Measurements from ENCODE around the gene ANKDD1B.
"Not testable (repeated sequence)": the region's sequence is repeated elsewhere in the genome, so short reads cannot be mapped to it uniquely, and the experiment has no call there.

Gene ANKDD1B

GRCh38 chr5:75601996-75602395 lies 9.3 kb upstream of the ANKDD1B start:
- H3K9me3 Mint-ChIP-seq: no peaks in the 10 kb centered on the region
- H3K27ac Mint-ChIP-seq (ENCODE audit: low read depth): no peak overlapping the region
- H3K27me3 Mint-ChIP-seq: no peaks in the 10 kb centered on the region
- peaks cover 4% of the 10 kb centered on the region for H3K36me3 Mint-ChIP-seq (ENCODE audit: insufficient read depth)
- H3K4me1 Mint-ChIP-seq: no peaks in the 10 kb centered on the region
- no peak overlapping the region for H3K4me3 Mint-ChIP-seq
- ATAC-seq (replicated peaks; ENCODE audit: extremely low read depth, poor library complexity, severe bottlenecking) (no peak), DNase-seq (ENCODE audit: low spot score in 2 of 2) (no peak)

- peaks cover 5% of the 10 kb centered on the region for H3K36me3 Mint-ChIP-seq (ENCODE audit: insufficient read depth)
Measured at GRCh38 chr5:75603371-75603770, 7.9 kb upstream of the ANKDD1B start.

GRCh38 chr5:75603821-75604220 lies 7.4 kb upstream of the ANKDD1B start:
- Mint-ChIP-seq H3K4me3 (no peak overlapping the region), H3K9me3 (no peaks in the 10 kb centered on the region), H3K4me1 (no peaks in the 10 kb centered on the region), H3K27ac (ENCODE audit: low read depth) (no peak overlapping the region), H3K27me3 (no peaks in the 10 kb centered on the region), H3K36me3 (ENCODE audit: insufficient read depth) (peaks cover 5% of the 10 kb centered on the region)
- DNase-seq (ENCODE audit: low spot score in 2 of 2) (no peak), ATAC-seq (replicated peaks; ENCODE audit: extremely low read depth, poor library complexity, severe bottlenecking) (no peak)

More at GRCh38 chr5:75603371-75603770, 7.9 kb upstream of the ANKDD1B start:
- ATAC-seq (replicated peaks; ENCODE audit: extremely low read depth, poor library complexity, severe bottlenecking) (no peak), DNase-seq (ENCODE audit: low spot score in 2 of 2) (no peak)
- Mint-ChIP-seq H3K27me3 (no peaks in the 10 kb centered on the region), H3K9me3 (no peaks in the 10 kb centered on the region), H3K27ac (ENCODE audit: low read depth) (no peak overlapping the region), H3K4me1 (no peaks in the 10 kb centered on the region), H3K4me3 (no peak overlapping the region)

GRCh38 chr5:75607341-75607740 lies 3.9 kb upstream of the ANKDD1B start:
- not testable (repeated sequence) for H3K4me1 Mint-ChIP-seq; H3K9me3 Mint-ChIP-seq; H3K27me3 Mint-ChIP-seq; H3K4me3 Mint-ChIP-seq; H3K36me3 Mint-ChIP-seq (ENCODE audit: insufficient read depth); DNase-seq (ENCODE audit: low spot score in 2 of 2); H3K27ac Mint-ChIP-seq (ENCODE audit: low read depth); ATAC-seq (replicated peaks; ENCODE audit: extremely low read depth, poor library complexity, severe bottlenecking)

- DNase-seq (ENCODE audit: low spot score in 2 of 2): no peak
- H3K4me3 Mint-ChIP-seq: no peak overlapping the region
- peaks cover 7% of the 10 kb centered on the region for H3K4me1 Mint-ChIP-seq
- no peak for ATAC-seq (replicated peaks; ENCODE audit: extremely low read depth, poor library complexity, severe bottlenecking)
- H3K27me3 Mint-ChIP-seq: no peaks in the 10 kb centered on the region
- peaks cover 3% of the 10 kb centered on the region for H3K36me3 Mint-ChIP-seq (ENCODE audit: insufficient read depth)
- H3K27ac Mint-ChIP-seq (ENCODE audit: low read depth): no peak overlapping the region
- H3K9me3 Mint-ChIP-seq: no peaks in the 10 kb centered on the region
Measured at GRCh38 chr5:75608870-75609269, 2.4 kb upstream of the ANKDD1B start.

GRCh38 chr5:75610201-75610600 lies 1.1 kb upstream of the ANKDD1B start:
- peak overlapping the region; percentile 10 for H3K4me3 Mint-ChIP-seq
- no peak for ATAC-seq (replicated peaks; ENCODE audit: extremely low read depth, poor library complexity, severe bottlenecking)
- peaks cover 3% of the 10 kb centered on the region for H3K36me3 Mint-ChIP-seq (ENCODE audit: insufficient read depth)
- H3K27ac Mint-ChIP-seq (ENCODE audit: low read depth): no peak overlapping the region
- DNase-seq (ENCODE audit: low spot score in 2 of 2): no peak
- peaks cover 7% of the 10 kb centered on the region for H3K4me1 Mint-ChIP-seq
- no peaks in the 10 kb centered on the region for H3K27me3 Mint-ChIP-seq
- no peaks in the 10 kb centered on the region for H3K9me3 Mint-ChIP-seq

GRCh38 chr5:75610859-75611310 lies 368 bp upstream of the ANKDD1B start:
- H3K4me3 Mint-ChIP-seq: peak overlapping the region; percentile 58
- H3K36me3 Mint-ChIP-seq (ENCODE audit: insufficient read depth); ATAC-seq (replicated peaks; ENCODE audit: extremely low read depth, poor library complexity, severe bottlenecking); H3K4me1 Mint-ChIP-seq; H3K27me3 Mint-ChIP-seq; H3K27ac Mint-ChIP-seq (ENCODE audit: low read depth); DNase-seq (ENCODE audit: low spot score in 2 of 2); H3K9me3 Mint-ChIP-seq: not testable (repeated sequence)

- ATAC-seq (replicated peaks; ENCODE audit: extremely low read depth, poor library complexity, severe bottlenecking): peak; percentile 35
- no peak for DNase-seq (ENCODE audit: low spot score in 2 of 2)
Measured at GRCh38 chr5:75612226-75612569, 945 bp downstream of the ANKDD1B start.

GRCh38 chr5:75612901-75613300 lies 1.6 kb downstream of the ANKDD1B start:
- H3K27ac Mint-ChIP-seq (ENCODE audit: low read depth): peak overlapping the region; percentile 2

More at GRCh38 chr5:75612226-75612569, 945 bp downstream of the ANKDD1B start:
- H3K9me3 Mint-ChIP-seq: no peaks in the 10 kb centered on the region
- H3K27me3 Mint-ChIP-seq: no peaks in the 10 kb centered on the region
- H3K4me3 Mint-ChIP-seq: peak overlapping the region; percentile 58
- H3K4me1 Mint-ChIP-seq: peaks cover 7% of the 10 kb centered on the region
- no peak overlapping the region for H3K27ac Mint-ChIP-seq (ENCODE audit: low read depth)
- H3K36me3 Mint-ChIP-seq (ENCODE audit: insufficient read depth): peaks cover 1% of the 10 kb centered on the region

GRCh38 chr5:75614176-75614575 lies 2.9 kb downstream of the ANKDD1B start:
- DNase-seq (ENCODE audit: low spot score in 2 of 2) (no peak), ATAC-seq (replicated peaks; ENCODE audit: extremely low read depth, poor library complexity, severe bottlenecking) (no peak)
- Mint-ChIP-seq H3K4me3 (no peak overlapping the region), H3K27ac (ENCODE audit: low read depth) (no peak overlapping the region), H3K4me1 (peaks cover 7% of the 10 kb centered on the region), H3K27me3 (no peaks in the 10 kb centered on the region), H3K36me3 (ENCODE audit: insufficient read depth) (no peaks in the 10 kb centered on the region), H3K9me3 (no peaks in the 10 kb centered on the region)

More at GRCh38 chr5:75612901-75613300, 1.6 kb downstream of the ANKDD1B start:
- no peak for ATAC-seq (replicated peaks; ENCODE audit: extremely low read depth, poor library complexity, severe bottlenecking)
- Mint-ChIP-seq H3K4me3 (no peak overlapping the region), H3K9me3 (no peaks in the 10 kb centered on the region), H3K36me3 (ENCODE audit: insufficient read depth) (no peaks in the 10 kb centered on the region), H3K27me3 (no peaks in the 10 kb centered on the region), H3K4me1 (peaks cover 7% of the 10 kb centered on the region)
- no peak for DNase-seq (ENCODE audit: low spot score in 2 of 2)

GRCh38 chr5:75616371-75616881 lies 5.2 kb downstream of the ANKDD1B start:
- Mint-ChIP-seq H3K4me1 (no peaks in the 10 kb centered on the region), H3K36me3 (ENCODE audit: insufficient read depth) (no peaks in the 10 kb centered on the region), H3K9me3 (no peaks in the 10 kb centered on the region), H3K27ac (ENCODE audit: low read depth) (no peak overlapping the region), H3K4me3 (no peak overlapping the region), H3K27me3 (no peaks in the 10 kb centered on the region)
- ATAC-seq (replicated peaks; ENCODE audit: extremely low read depth, poor library complexity, severe bottlenecking): no peak
- DNase-seq (ENCODE audit: low spot score in 2 of 2): no peak

GRCh38 chr5:75616971-75617621 lies 5.8 kb downstream of the ANKDD1B start:
- Mint-ChIP-seq H3K36me3 (ENCODE audit: insufficient read depth) (no peaks in the 10 kb centered on the region), H3K27ac (ENCODE audit: low read depth) (no peak overlapping the region), H3K4me1 (no peaks in the 10 kb centered on the region), H3K4me3 (no peak overlapping the region), H3K27me3 (no peaks in the 10 kb centered on the region), H3K9me3 (no peaks in the 10 kb centered on the region)
- DNase-seq (ENCODE audit: low spot score in 2 of 2) (no peak), ATAC-seq (replicated peaks; ENCODE audit: extremely low read depth, poor library complexity, severe bottlenecking) (no peak)

GRCh38 chr5:75617736-75618352 lies 6.6 kb downstream of the ANKDD1B start:
- ATAC-seq (replicated peaks; ENCODE audit: extremely low read depth, poor library complexity, severe bottlenecking) (no peak), DNase-seq (ENCODE audit: low spot score in 2 of 2) (no peak)
- Mint-ChIP-seq H3K9me3 (no peaks in the 10 kb centered on the region), H3K4me3 (no peak overlapping the region), H3K27me3 (no peaks in the 10 kb centered on the region), H3K4me1 (no peaks in the 10 kb centered on the region), H3K36me3 (ENCODE audit: insufficient read depth) (no peaks in the 10 kb centered on the region), H3K27ac (ENCODE audit: low read depth) (no peak overlapping the region)
